ENCODE measurements around the gene FAM107B.
"Not testable (repeated sequence)": the region's sequence is repeated elsewhere in the genome, so short reads cannot be mapped to it uniquely, and the experiment has no call there.

Gene FAM107B

DNA sequence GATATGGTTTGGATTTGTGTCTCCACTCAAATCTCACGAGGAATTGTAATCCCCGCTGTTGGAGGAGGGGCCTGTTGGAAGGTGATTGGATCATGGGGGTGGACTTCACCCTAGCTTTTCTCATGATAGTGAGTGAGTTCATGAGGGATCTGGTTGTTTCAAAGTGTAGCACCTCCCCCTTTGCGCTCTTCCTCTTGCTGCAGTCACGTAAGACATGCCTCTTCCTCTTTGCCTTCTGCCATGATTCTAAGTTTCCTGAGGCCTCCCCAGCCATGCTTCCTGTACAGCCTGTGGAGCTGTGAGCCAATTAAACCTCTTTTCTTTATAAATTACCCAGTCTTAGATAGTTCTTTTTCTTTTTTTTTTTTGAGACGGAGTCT is 46.1 kb upstream of the FAM107B start:
- Histone ChIP-seq H3K9ac (no peak overlapping the region), H3K27ac (no peak overlapping the region), H2AFZ (no peak overlapping the region), H3K4me3 (ENCODE audit: low read depth, low read length) (no peak overlapping the region), H3K36me3 (ENCODE audit: control insufficient read depth, insufficient read depth, low read length) (no peaks in the 10 kb centered on the region), H3K79me2 (no peaks in the 10 kb centered on the region), H3K4me1 (no peaks in the 10 kb centered on the region), H3K9me3 (ENCODE audit: control insufficient read depth, low read length) (no peaks in the 10 kb centered on the region), H3K4me2 (ENCODE audit: low read length) (no peak overlapping the region), H3K27me3 (ENCODE audit: control insufficient read depth, insufficient read depth, low read length) (no peaks in the 10 kb centered on the region)
- TF ChIP-seq CTCF (IDR thresholded peaks at IDR 0.05): no peak

GRCh38 chr10:14820010-14820774 is 45.5 kb upstream of the FAM107B start:
- Histone ChIP-seq H3K79me2 (no peaks in the 10 kb centered on the region), H3K27ac (no peak overlapping the region), H2AFZ (no peak overlapping the region), H3K4me3 (ENCODE audit: low read depth, low read length) (no peak overlapping the region), H3K9ac (no peak overlapping the region), H3K9me3 (ENCODE audit: control insufficient read depth, low read length) (no peaks in the 10 kb centered on the region), H3K4me1 (no peaks in the 10 kb centered on the region), H3K4me2 (ENCODE audit: low read length) (no peak overlapping the region), H3K27me3 (ENCODE audit: control insufficient read depth, insufficient read depth, low read length) (no peaks in the 10 kb centered on the region), H3K36me3 (ENCODE audit: control insufficient read depth, insufficient read depth, low read length) (no peaks in the 10 kb centered on the region)
- no peak for TF ChIP-seq CTCF (IDR thresholded peaks at IDR 0.05)

DNA sequence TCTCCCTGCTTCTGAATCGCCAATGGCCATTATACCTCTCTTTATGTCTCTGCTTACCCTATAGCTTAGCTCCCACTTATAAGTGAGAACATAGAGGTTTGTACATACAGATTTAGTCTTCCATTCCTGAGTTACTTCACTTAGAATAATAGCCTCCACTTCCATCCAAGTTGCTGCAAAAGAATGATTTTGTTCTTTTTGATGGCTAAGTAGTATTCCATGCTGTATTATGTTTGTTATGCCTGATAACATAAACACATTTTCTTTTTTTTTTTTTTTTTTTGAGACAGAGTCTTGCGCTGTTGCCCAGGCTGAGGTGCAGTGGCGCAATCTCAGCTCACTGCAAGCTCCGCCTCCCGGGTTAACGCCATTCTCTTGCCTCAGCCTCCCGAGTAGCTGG is 42.0 kb upstream of the FAM107B start:
- not testable (repeated sequence) for H3K27me3 ChIP-seq (ENCODE audit: control insufficient read depth, insufficient read depth, low read length); H3K79me2 ChIP-seq

GRCh38 chr10:14815681-14816080 is 41.0 kb upstream of the FAM107B start:
- Histone ChIP-seq H3K9ac (no peak overlapping the region), H3K27ac (no peak overlapping the region), H3K27me3 (ENCODE audit: control insufficient read depth, insufficient read depth, low read length) (no peaks in the 10 kb centered on the region), H3K9me3 (ENCODE audit: control insufficient read depth, low read length) (no peaks in the 10 kb centered on the region), H2AFZ (no peak overlapping the region), H3K4me2 (ENCODE audit: low read length) (no peak overlapping the region), H3K4me3 (ENCODE audit: low read depth, low read length) (no peak overlapping the region), H3K4me1 (no peaks in the 10 kb centered on the region), H3K79me2 (no peaks in the 10 kb centered on the region), H3K36me3 (ENCODE audit: control insufficient read depth, insufficient read depth, low read length) (no peaks in the 10 kb centered on the region)
- TF ChIP-seq CTCF (IDR thresholded peaks at IDR 0.05): no peak

More for the DNA sequence above, 42.0 kb upstream of the FAM107B start:
- H3K9ac ChIP-seq; H2AFZ ChIP-seq; H3K27ac ChIP-seq; H3K4me1 ChIP-seq; H3K4me2 ChIP-seq (ENCODE audit: low read length); H3K36me3 ChIP-seq (ENCODE audit: control insufficient read depth, insufficient read depth, low read length); H3K9me3 ChIP-seq (ENCODE audit: control insufficient read depth, low read length); H3K4me3 ChIP-seq (ENCODE audit: low read depth, low read length): not testable (repeated sequence)

GRCh38 chr10:14812271-14812670 is 37.6 kb upstream of the FAM107B start:
- no peaks in the 10 kb centered on the region for H3K4me1 ChIP-seq
- no peak for TF ChIP-seq CTCF (IDR thresholded peaks at IDR 0.05)

More at GRCh38 chr10:14812271-14812670, 37.6 kb upstream of the FAM107B start:
- Histone ChIP-seq H3K9me3 (ENCODE audit: control insufficient read depth, low read length) (no peaks in the 10 kb centered on the region), H3K27me3 (ENCODE audit: control insufficient read depth, insufficient read depth, low read length) (no peaks in the 10 kb centered on the region), H3K4me2 (ENCODE audit: low read length) (no peak overlapping the region), H3K36me3 (ENCODE audit: control insufficient read depth, insufficient read depth, low read length) (no peaks in the 10 kb centered on the region), H3K4me3 (ENCODE audit: low read depth, low read length) (no peak overlapping the region), H3K27ac (no peak overlapping the region), H2AFZ (no peak overlapping the region), H3K79me2 (no peaks in the 10 kb centered on the region), H3K9ac (no peak overlapping the region)

All from parathyroid adenoma (tissue), 2 donors.